ENCODE measurements around the gene NPTXR.
A peak's percentile ranks its signal among the peaks of the same experiment; 100 is the strongest.
"Not testable (repeated sequence)": the region's sequence is repeated elsewhere in the genome, so short reads cannot be mapped to it uniquely, and the experiment has no call there.

NPTXR gene

GRCh38 chr22:38830026-38830844 is 13.6 kb downstream of the NPTXR start:
- DNase-seq = no peak

GRCh38 chr22:38829485-38829884 is 14.3 kb downstream of the NPTXR start:
- DNase-seq = no peak

- no peak for DNase-seq
Observed at GRCh38 chr22:38828616-38829205, 15.1 kb downstream of the NPTXR start.

- no peak for DNase-seq
Observed at GRCh38 chr22:38828191-38828590, 15.6 kb downstream of the NPTXR start.

- no peak for DNase-seq
Observed at GRCh38 chr22:38827510-38827909, 16.3 kb downstream of the NPTXR start.

- DNase-seq = no peak
Observed at GRCh38 chr22:38826801-38827200, 17.0 kb downstream of the NPTXR start.

- no peak for DNase-seq
Observed at GRCh38 chr22:38826386-38826785, 17.4 kb downstream of the NPTXR start.

- no peak for DNase-seq
Observed at GRCh38 chr22:38824585-38824984, 19.2 kb downstream of the NPTXR start.

GRCh38 chr22:38823637-38824036 is 20.2 kb downstream of the NPTXR start:
- DNase-seq = no peak

- DNase-seq = no peak
Observed at GRCh38 chr22:38823076-38823475, 20.8 kb downstream of the NPTXR start.

- DNase-seq = no peak
Observed at GRCh38 chr22:38820020-38820419, 23.8 kb downstream of the NPTXR start.

- DNase-seq = no peak
Observed at GRCh38 chr22:38819387-38819940, 24.4 kb downstream of the NPTXR start.

GRCh38 chr22:38817196-38817595 is 26.6 kb downstream of the NPTXR start:
- DNase-seq = no peak

GRCh38 chr22:38815842-38816241 is 28.0 kb downstream of the NPTXR start:
- DNase-seq = no peak

GRCh38 chr22:38811241-38811640 is 32.6 kb downstream of the NPTXR start:
- no peak for DNase-seq

- not testable (repeated sequence) for DNase-seq
Observed at GRCh38 chr22:38805041-38805593, 38.7 kb downstream of the NPTXR start.

- no peak for DNase-seq
Observed at GRCh38 chr22:38802671-38803121, 41.1 kb downstream of the NPTXR start.

- DNase-seq = no peak
Observed at GRCh38 chr22:38799265-38800002, 44.4 kb downstream of the NPTXR start.

- no peak for DNase-seq
Observed at GRCh38 chr22:38798496-38798895, 45.3 kb downstream of the NPTXR start.

- DNase-seq = no peak
Observed at GRCh38 chr22:38796262-38796957, 47.4 kb downstream of the NPTXR start.

- no peak for DNase-seq
Observed at GRCh38 chr22:38795569-38795968, 48.3 kb downstream of the NPTXR start.

GRCh38 chr22:38793721-38794466 is 49.9 kb downstream of the NPTXR start, which contains the start of gene DNAL4:
Gene DNAL4 (minus strand): TSS chr22:38794143. CDS start chr22:38782731, 11,412 bp downstream.
- peak; percentile 81 for DNase-seq
